Breast epithelium (tissue), 4 donors: ENCODE data around the gene MVB12B. TPM values are rescaled to one million over a fixed set of nuclear protein-coding genes. Genes with fewer than 3 reads are reported as not detected.

ENCODE experiments used
- DNase-seq, 2 donors: peaks; one replicate each; pipeline ENCODE4 v3.0.0-alpha.2; 2019; ENCODE audit warnings: low spot score in 2 of 2
- H3K27ac ChIP-seq, 2 donors: fragments of 200-600 bp; sonication (generic) in 1 of 2; one replicate each; pipeline ENCODE4 v1.5.1; 2016 to 2019; ENCODE audit warnings: mild to moderate bottlenecking in 1 of 2
- H3K27me3 ChIP-seq, 2 donors: fragments of 200-600 bp; sonication (generic) in 1 of 2; one replicate each; pipeline versions ENCODE4 v1.5.1 to v1.6.0; 2017 to 2019; ENCODE audit warnings: control low read depth in 1 of 2, mild to moderate bottlenecking in 1 of 2
- H3K36me3 ChIP-seq: fragments of 200-600 bp; one replicate; pipeline ENCODE4 v1.5.1; 2019
- H3K4me1 ChIP-seq, 2 donors: fragments of 200-600 bp; sonication (generic); one replicate each; pipeline ENCODE4 v1.5.1; 2016 to 2019; ENCODE audit warnings: control low read depth in 1 of 2
- H3K4me3 ChIP-seq, 3 donors: fragments of 200-600 bp; sonication (generic); 1 replicate in 2 of 3; 2 replicates in 1 of 3; pipeline ENCODE4 v1.5.1; 2016 to 2019; ENCODE audit warnings: mild to moderate bottlenecking in 3 of 3, moderate library complexity in 2 of 3
- H3K9me3 ChIP-seq, 2 donors: fragments of 200-600 bp; sonication (generic) in 1 of 2; one replicate each; pipeline ENCODE4 v1.5.1; 2016 to 2019; ENCODE audit warnings: control low read depth in 1 of 2
- CTCF ChIP-seq, 3 donors: fragments of 450-650 bp; IDR thresholded peaks; one replicate each; pipeline ENCODE4 v1.5.1; 2016 to 2017; ENCODE audit warnings: antibody characterized with exemption in 3 of 3, mild to moderate bottlenecking in 3 of 3, moderate library complexity in 3 of 3
- POLR2A ChIP-seq: fragments of 450-650 bp; IDR thresholded peaks from one replicate; pipeline ENCODE4 v1.6.1; 2016; ENCODE audit warnings: antibody characterized with exemption, mild to moderate bottlenecking, moderate library complexity
- POLR2AphosphoS5 ChIP-seq, 3 donors: sonication (generic); formaldehyde crosslinking; IDR thresholded peaks; one replicate each; pipeline ENCODE4 v1.6.1; 2017; ENCODE audit warnings: antibody characterized with exemption in 3 of 3
- intact Hi-C: fragments of 100-400 bp; cut with DNase I; formaldehyde crosslinking; loops from one replicate; pipeline ENCODE4 v1.15.1; 2023; ENCODE audit warnings: low total_unique reads
- total RNA-seq, 3 donors: library from RNA; depleted of rRNA; stranded (reverse); fragments of >200 nt; gene quantifications; one replicate each; pipeline ENCODE4 v1.1.0, GENCODE V29; 2016

Gene MVB12B
- total RNA-seq, 3 donors from 2014 or later, result 8.2 to 12.6 (median 9.9) TPM

GRCh38 chr9:126366366-126367011 lies 39.9 kb downstream of the MVB12B start:
- intact Hi-C loops, result no loop called here
- TF ChIP-seq CTCF (IDR thresholded peaks at IDR 0.05), result no peak
- H3K27me3 ChIP-seq, result no peaks in the 10 kb centered on the region
- no peak overlapping the region for H3K4me3 ChIP-seq
- no peaks in the 10 kb centered on the region for H3K36me3 ChIP-seq
- H3K9me3 ChIP-seq, result peaks cover 9 to 14% of the 10 kb centered on the region in 2 donors
- no peaks in the 10 kb centered on the region for H3K4me1 ChIP-seq
- DNase-seq, result no peak
- no peak overlapping the region for H3K27ac ChIP-seq

- intact Hi-C loops, result no loop called here
- Histone ChIP-seq H3K27me3 (no peaks in the 10 kb centered on the region), H3K27ac (no peak overlapping the region)
Observed at GRCh38 chr9:126367139-126367538, 40.5 kb downstream of the MVB12B start.

GRCh38 chr9:126367616-126368015 lies 41.0 kb downstream of the MVB12B start:
- TF ChIP-seq POLR2AphosphoS5 (IDR thresholded peaks at IDR 0.05) (no peak), CTCF (IDR thresholded peaks at IDR 0.05) (no peak), POLR2A (no peak)
- H3K36me3 ChIP-seq, result no peaks in the 10 kb centered on the region
- H3K27me3 ChIP-seq, result no peaks in the 10 kb centered on the region
- H3K4me1 ChIP-seq, result no peaks in the 10 kb centered on the region
- no peak overlapping the region for H3K4me3 ChIP-seq
- intact Hi-C loops, result no loop called here
- peaks cover 3% of the 10 kb centered on the region in 2 donors for H3K9me3 ChIP-seq
- H3K27ac ChIP-seq, result no peak overlapping the region
- DNase-seq, result no peak

More at GRCh38 chr9:126367139-126367538, 40.5 kb downstream of the MVB12B start:
- TF ChIP-seq POLR2A (no peak), CTCF (IDR thresholded peaks at IDR 0.05) (no peak), POLR2AphosphoS5 (IDR thresholded peaks at IDR 0.05) (no peak)
- Histone ChIP-seq H3K9me3 (peaks cover 5 to 8% of the 10 kb centered on the region in 2 donors), H3K4me3 (no peak overlapping the region), H3K4me1 (no peaks in the 10 kb centered on the region), H3K36me3 (no peaks in the 10 kb centered on the region)
- no peak for DNase-seq

GRCh38 chr9:126368020-126368419 lies 41.4 kb downstream of the MVB12B start:
- Histone ChIP-seq H3K4me1 (no peaks in the 10 kb centered on the region), H3K9me3 (no peaks in the 10 kb centered on the region), H3K36me3 (no peaks in the 10 kb centered on the region), H3K4me3 (no peak overlapping the region), H3K27me3 (no peaks in the 10 kb centered on the region), H3K27ac (no peak overlapping the region)
- no peak for DNase-seq
- intact Hi-C loops, result no loop called here
- TF ChIP-seq POLR2A, result no peak
- no peak for TF ChIP-seq POLR2AphosphoS5 (IDR thresholded peaks at IDR 0.05)
- TF ChIP-seq CTCF (IDR thresholded peaks at IDR 0.05), result no peak

- Histone ChIP-seq H3K36me3 (no peaks in the 10 kb centered on the region), H3K4me1 (no peaks in the 10 kb centered on the region), H3K9me3 (no peaks in the 10 kb centered on the region), H3K4me3 (no peak overlapping the region), H3K27me3 (no peaks in the 10 kb centered on the region), H3K27ac (no peak overlapping the region)
- TF ChIP-seq POLR2A, result no peak
- no peak for TF ChIP-seq CTCF (IDR thresholded peaks at IDR 0.05)
- TF ChIP-seq POLR2AphosphoS5 (IDR thresholded peaks at IDR 0.05), result no peak
- no peak for DNase-seq
- intact Hi-C loops, result no loop called here
Observed at GRCh38 chr9:126371007-126371870, 44.6 kb downstream of the MVB12B start.
